C4-2B (cell line): ENCODE results near the gene RPLP1.
A peak's percentile ranks its signal among the peaks of the same experiment; 100 is the strongest.

Experiments
- ZFX ChIP-seq: fragments of 450-650 bp; IDR thresholded peaks from 2 replicates; pipeline ENCODE4 v1.6.1; 2017
- TF ChIP-seq, protein P1 (sequence below): fragments of 450-650 bp; conservative IDR thresholded peaks from 2 replicates; pipeline ENCODE4 v1.5.1; 2017; ENCODE audit warnings: mild to moderate bottlenecking

DNA sequence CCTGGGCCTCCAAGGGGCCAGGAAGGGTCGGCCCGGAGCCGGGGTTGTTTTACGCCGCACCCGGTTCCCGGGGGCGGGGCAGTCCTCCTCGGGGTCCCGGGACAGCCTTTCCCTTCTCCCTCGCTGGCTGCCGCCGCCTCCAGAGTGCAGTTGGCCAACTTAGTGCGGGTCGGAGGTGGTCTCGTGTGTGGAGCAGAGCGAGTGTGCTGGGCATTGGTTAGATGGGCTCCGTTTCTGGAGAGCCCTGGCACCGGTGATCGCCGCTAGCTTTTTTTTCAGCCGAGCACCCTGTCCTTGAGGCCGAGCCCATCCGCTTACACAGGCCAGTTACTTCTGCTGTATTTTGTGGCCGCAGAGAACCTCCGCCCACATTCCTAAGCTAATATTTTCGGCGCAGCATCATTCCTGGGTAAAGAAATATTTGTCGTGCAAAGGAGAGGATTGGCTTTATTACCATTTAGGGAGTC lies 37.9 kb upstream of the RPLP1 start:
- TF ChIP-seq, protein P1, sequence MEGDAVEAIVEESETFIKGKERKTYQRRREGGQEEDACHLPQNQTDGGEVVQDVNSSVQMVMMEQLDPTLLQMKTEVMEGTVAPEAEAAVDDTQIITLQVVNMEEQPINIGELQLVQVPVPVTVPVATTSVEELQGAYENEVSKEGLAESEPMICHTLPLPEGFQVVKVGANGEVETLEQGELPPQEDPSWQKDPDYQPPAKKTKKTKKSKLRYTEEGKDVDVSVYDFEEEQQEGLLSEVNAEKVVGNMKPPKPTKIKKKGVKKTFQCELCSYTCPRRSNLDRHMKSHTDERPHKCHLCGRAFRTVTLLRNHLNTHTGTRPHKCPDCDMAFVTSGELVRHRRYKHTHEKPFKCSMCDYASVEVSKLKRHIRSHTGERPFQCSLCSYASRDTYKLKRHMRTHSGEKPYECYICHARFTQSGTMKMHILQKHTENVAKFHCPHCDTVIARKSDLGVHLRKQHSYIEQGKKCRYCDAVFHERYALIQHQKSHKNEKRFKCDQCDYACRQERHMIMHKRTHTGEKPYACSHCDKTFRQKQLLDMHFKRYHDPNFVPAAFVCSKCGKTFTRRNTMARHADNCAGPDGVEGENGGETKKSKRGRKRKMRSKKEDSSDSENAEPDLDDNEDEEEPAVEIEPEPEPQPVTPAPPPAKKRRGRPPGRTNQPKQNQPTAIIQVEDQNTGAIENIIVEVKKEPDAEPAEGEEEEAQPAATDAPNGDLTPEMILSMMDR = no peak
- peak; percentile 76; the same call in 1 of the 2 replicates for TF ChIP-seq ZFX
